K562 (cell line): ENCODE measurements around the gene ZC3H11A.

Source experiments
- CHD2 ChIP-seq: IDR thresholded peaks from 2 replicates; pipeline ENCODE4 v1.6.1; 2011; ENCODE audit warnings: low read depth, low read length
- CTCF ChIP-seq, 3 experiments: IDR thresholded peaks in 2 of 3; conservative IDR thresholded peaks in 1 of 3; 2 replicates each; pipeline ENCODE4 v1.5.1; 2011 to 2012; ENCODE audit warnings: low read length in 3 of 3, mild to moderate bottlenecking in 3 of 3, control low read depth in 2 of 3, improper control_type of control experiment in 1 of 3, inconsistent platforms in 1 of 3, low read depth in 1 of 3, mixed read lengths in 1 of 3, moderate library complexity in 1 of 3; ENCODE audit not compliant: insufficient read depth in 2 of 3
- E2F1 ChIP-seq: sonication (generic); formaldehyde crosslinking; IDR thresholded peaks from 2 replicates; pipeline ENCODE4 v1.8.1; 2023; ENCODE audit warnings: mild to moderate bottlenecking, missing genetic modification reagents, moderate library complexity
- KAT2B ChIP-seq: IDR thresholded peaks from one replicate; pipeline ENCODE4 v1.6.1; 2012; ENCODE audit warnings: low read depth, mild to moderate bottlenecking, control low read depth, inconsistent platforms, low read length, moderate library complexity
- MNT ChIP-seq, 2 experiments: fragments of 450-650 bp; conservative IDR thresholded peaks; 2 replicates each; pipeline ENCODE4 v1.6.1; 2017; ENCODE audit warnings: mild to moderate bottlenecking in 2 of 2, moderate library complexity in 2 of 2
- POLR2AphosphoS5 ChIP-seq: IDR thresholded peaks from 2 replicates; pipeline ENCODE4 v1.6.1; 2011; ENCODE audit warnings: mild to moderate bottlenecking, low read depth, low read length, moderate library complexity; ENCODE audit not compliant: control insufficient read depth, insufficient read depth
- TAF7 ChIP-seq: fragments of 450-650 bp; IDR thresholded peaks from 2 replicates; pipeline ENCODE4 v1.6.1; 2016; ENCODE audit warnings: missing genetic modification characterization, missing compliant biosample characterization
- TCF7L2 ChIP-seq: fragments of 150-350 bp; IDR thresholded peaks from 2 replicates; pipeline ENCODE4 v1.6.1; 2016; ENCODE audit warnings: low read depth, mild to moderate bottlenecking, low read length, moderate library complexity
- XRCC5 ChIP-seq: fragments of 200-400 bp; formaldehyde crosslinking; IDR thresholded peaks from 2 replicates; pipeline ENCODE4 v1.6.1; 2017; ENCODE audit warnings: low read depth, mild to moderate bottlenecking, low read length
- ZBTB49 ChIP-seq: sonication (generic); formaldehyde crosslinking; IDR thresholded peaks from 2 replicates; pipeline ENCODE4 v1.8.0; 2022; ENCODE audit warnings: missing genetic modification reagents, mild to moderate bottlenecking, borderline replicate concordance
- ZNF717 ChIP-seq: fragments of 250-450 bp; sonication (Bioruptor Pico); IDR thresholded peaks from 2 replicates; pipeline ENCODE4 v1.5.0; 2021

GRCh38 chr1:203769505-203770343, 25.7 kb upstream of the ZC3H11A start:
- no peak for TF ChIP-seq CTCF (IDR thresholded peaks at IDR 0.05 in 2 of 3, conservative IDR thresholded peaks at IDR 0.05 in 1 of 3; ENCODE audit: insufficient read depth in 2 of 3, low read depth in 1 of 3, low read length in 3 of 3)
- TF ChIP-seq MNT (conservative IDR thresholded peaks at IDR 0.05): no peak
- no peak for TF ChIP-seq POLR2AphosphoS5
- no peak for TF ChIP-seq KAT2B
- TF ChIP-seq ZNF717 (CRISPR knock-in tag): no peak
- no peak for TF ChIP-seq XRCC5
- TF ChIP-seq CHD2: no peak
- TF ChIP-seq TAF7 (tag): no peak
- TF ChIP-seq TCF7L2: no peak
- no peak for TF ChIP-seq ZBTB49 (CRISPR knock-in tag)
- no peak for TF ChIP-seq E2F1 (CRISPR knock-in tag)
